HCT116 (cell line): Measurements from ENCODE around the gene SYT3. TPM values are rescaled to one million over a fixed set of nuclear protein-coding genes. Genes with fewer than 3 reads are reported as not detected.

Experiments used
- ATAC-seq: fragments of 200-7000 bp; cut with Tn5 transposase; 2 replicates; pipeline ENCODE4 v1.9.1; 2020; ENCODE audit warnings: mild to moderate bottlenecking, moderate library complexity
- BruUV-seq: library from RNA; stranded (reverse); fragments of 400-500 nt; replicated peaks from 2 replicates; lab custom pipeline; 2021; lab: Mats Ljungman, UMichigan
- CTCF ChIA-PET: fragments of 300-600 bp; sonication (Branson Sonifier 250); formaldehyde crosslinking; loops from one replicate; lab custom pipeline; 2021; ENCODE audit warnings: antibody characterized with exemption; lab: Charles Lee
- POLR2A ChIA-PET: fragments of 300-600, 350-600 bp; sonication (Branson Sonifier 250); formaldehyde crosslinking; loops from one replicate; lab custom pipeline; 2021; ENCODE audit warnings: antibody characterized with exemption; lab: Charles Lee
- RAD21 ChIA-PET, 2 experiments: fragments of 300-600 bp; sonication (Branson Sonifier 250); formaldehyde crosslinking; loops; one replicate each; lab custom pipeline; 2023; ENCODE audit warnings: low total read pairs in 2 of 2; ENCODE audit not compliant: uncharacterized antibody in 2 of 2, unreplicated experiment in 2 of 2, low non-redundant PET in 1 of 2; lab: Charles Lee
- DNase-seq: peaks from one replicate; pipeline ENCODE4 v3.0.0-alpha.2; 2010; ENCODE audit warnings: low read depth, low spot score
- H2AFZ ChIP-seq: fragments of 200-600 bp; shearing (Covaris generic), sonication (generic); 2 replicates; pipeline ENCODE4 v1.6.1; 2017; ENCODE audit warnings: low read depth, mixed run types, mixed read lengths, antibody characterized with exemption, low read length; ENCODE audit not compliant: poor library complexity, severe bottlenecking
- H3K27ac ChIP-seq: 2 replicates; pipeline ENCODE4 v1.5.1; 2012; ENCODE audit warnings: low read depth, low read length
- H3K27me3 ChIP-seq: fragments of 200-600 bp; sonication (generic); 2 replicates; pipeline ENCODE4 v1.6.1; 2016; ENCODE audit warnings: mixed run types, low read length, mixed read lengths; ENCODE audit not compliant: insufficient read depth
- H3K36me3 ChIP-seq, 2 experiments: fragments of 200-500 bp in 1 of 2; fragments of 200-600 bp in 1 of 2; sonication (Bioruptor generic) in 1 of 2; sonication (generic) in 1 of 2; 2 replicates each; pipeline versions ENCODE4 v1.5.1 to v1.6.1; 2014 to 2016; ENCODE audit warnings: low read length in 2 of 2, inconsistent platforms in 1 of 2, mixed read lengths in 1 of 2, mixed run types in 1 of 2; ENCODE audit not compliant: insufficient read depth in 2 of 2, control insufficient read depth in 1 of 2
- H3K4me1 ChIP-seq, 2 experiments: fragments of 200-600 bp in 1 of 2; sonication (generic) in 1 of 2; 2 replicates each; pipeline versions ENCODE4 v1.5.1 to v1.6.1; 2012 to 2017; ENCODE audit warnings: low read length in 2 of 2, inconsistent platforms in 1 of 2, mild to moderate bottlenecking in 1 of 2, mixed read lengths in 1 of 2, mixed run types in 1 of 2, moderate library complexity in 1 of 2; ENCODE audit not compliant: insufficient read depth in 2 of 2, control insufficient read depth in 1 of 2
- H3K4me2 ChIP-seq: fragments of 200-600 bp; sonication (generic); 2 replicates; pipeline ENCODE4 v1.6.1; 2017; ENCODE audit warnings: mixed run types, low read length, mixed read lengths
- H3K4me3 ChIP-seq, 2 experiments: fragments of 200-600 bp in 1 of 2; sonication (generic) in 1 of 2; replicated peaks in 1 of 2; 2 replicates each; pipeline ENCODE4 v1.5.1; 2011 to 2016; ENCODE audit warnings: low read length in 2 of 2, control low read depth in 1 of 2, low read depth in 1 of 2, mild to moderate bottlenecking in 1 of 2, mixed read lengths in 1 of 2, mixed run types in 1 of 2
- H3K79me2 ChIP-seq: fragments of 200-600 bp; sonication (generic); 2 replicates; pipeline ENCODE4 v1.6.1; 2017; ENCODE audit warnings: mild to moderate bottlenecking, mixed run types, low read length, moderate library complexity, mixed read lengths; ENCODE audit not compliant: insufficient read depth
- H3K9ac ChIP-seq: fragments of 200-600 bp; sonication (generic); 2 replicates; pipeline ENCODE4 v1.6.1; 2016; ENCODE audit warnings: low read length, mixed read lengths
- H3K9me2 ChIP-seq: fragments of 200-600 bp; sonication (generic), shearing (Covaris generic); 2 replicates; pipeline ENCODE4 v1.6.1; 2017; ENCODE audit warnings: mixed run types, mild to moderate bottlenecking, moderate library complexity; ENCODE audit not compliant: insufficient read depth
- H3K9me3 ChIP-seq, 2 experiments: fragments of 200-500 bp in 1 of 2; fragments of 200-600 bp in 1 of 2; sonication (Bioruptor generic) in 1 of 2; sonication (generic) in 1 of 2; 2 replicates each; pipeline ENCODE4 v1.6.1; 2014 to 2017; ENCODE audit warnings: low read length in 2 of 2, mixed read lengths in 2 of 2, inconsistent platforms in 1 of 2, low read depth in 1 of 2, mild to moderate bottlenecking in 1 of 2, mixed run types in 1 of 2, moderate library complexity in 1 of 2; ENCODE audit not compliant: control insufficient read depth in 1 of 2, insufficient read depth in 1 of 2
- H4K20me1 ChIP-seq: fragments of 200-600 bp; sonication (generic), shearing (Covaris generic); 2 replicates; pipeline ENCODE4 v1.6.1; 2017; ENCODE audit warnings: mixed run types, mild to moderate bottlenecking, moderate library complexity; ENCODE audit not compliant: insufficient read depth
- ATF3 ChIP-seq: IDR thresholded peaks from 2 replicates; pipeline ENCODE4 v1.6.1; 2012
- CEBPB ChIP-seq: IDR thresholded peaks from 2 replicates; pipeline ENCODE4 v1.6.1; 2012; ENCODE audit warnings: low read depth
- CTCF ChIP-seq, 3 experiments: fragments of 200-600 bp in 1 of 3; sonication (generic) in 1 of 3; IDR thresholded peaks in 2 of 3; conservative IDR thresholded peaks in 1 of 3; 2 replicates each; pipeline ENCODE4 v1.5.1; 2012 to 2017; ENCODE audit warnings: low read depth in 2 of 3, low read length in 2 of 3, antibody characterized with exemption in 1 of 3, borderline replicate concordance in 1 of 3, control low read depth in 1 of 3, mild to moderate bottlenecking in 1 of 3, mixed read lengths in 1 of 3, mixed run types in 1 of 3, moderate library complexity in 1 of 3; ENCODE audit not compliant: insufficient read depth in 1 of 3
- EGR1 ChIP-seq: IDR thresholded peaks from 2 replicates; pipeline ENCODE4 v1.6.1; 2012; ENCODE audit warnings: low read depth
- ELF1 ChIP-seq: IDR thresholded peaks from 2 replicates; pipeline ENCODE4 v1.6.1; 2012; ENCODE audit warnings: low read depth, borderline replicate concordance
- EZH2 ChIP-seq: fragments of 200-600 bp; sonication (generic); IDR thresholded peaks from 2 replicates; pipeline ENCODE4 v1.6.1; 2017; ENCODE audit warnings: antibody characterized with exemption, mixed run types
- EZH2phosphoT487 ChIP-seq: fragments of 200-600 bp; IDR thresholded peaks from 2 replicates; pipeline ENCODE4 v1.6.1; 2018; ENCODE audit warnings: antibody characterized with exemption, borderline replicate concordance
- FOSL1 ChIP-seq: IDR thresholded peaks from 2 replicates; pipeline ENCODE4 v1.6.1; 2012; ENCODE audit warnings: low read depth
- JUND ChIP-seq: IDR thresholded peaks from 2 replicates; pipeline ENCODE4 v1.6.1; 2012
- POLR2A ChIP-seq: IDR thresholded peaks from 2 replicates; pipeline ENCODE4 v1.7.0; 2011; ENCODE audit warnings: borderline replicate concordance; ENCODE audit not compliant: insufficient read depth, insufficient read length; ENCODE audit errors: extremely low read depth
- RAD21 ChIP-seq: IDR thresholded peaks from 2 replicates; pipeline ENCODE4 v1.6.1; 2012; ENCODE audit warnings: low read depth, mild to moderate bottlenecking
- REST ChIP-seq: IDR thresholded peaks from 2 replicates; pipeline ENCODE4 v1.6.1; 2012; ENCODE audit warnings: low read depth
- SIN3A ChIP-seq: IDR thresholded peaks from 2 replicates; pipeline ENCODE4 v1.6.1; 2012; ENCODE audit warnings: low read depth
- SRF ChIP-seq: IDR thresholded peaks from 2 replicates; pipeline ENCODE4 v1.6.1; 2012; ENCODE audit warnings: low read depth
- TCF7L2 ChIP-seq: IDR thresholded peaks from 2 replicates; pipeline ENCODE4 v1.7.0; 2011; ENCODE audit warnings: borderline replicate concordance, inconsistent platforms; ENCODE audit not compliant: insufficient read depth, insufficient read length; ENCODE audit errors: extremely low read depth
- YY1 ChIP-seq: IDR thresholded peaks from 2 replicates; pipeline ENCODE4 v1.6.1; 2011; ENCODE audit warnings: low read length, low read depth, moderate library complexity, mild to moderate bottlenecking; ENCODE audit not compliant: insufficient replicate concordance; ENCODE audit errors: extremely low read depth
- ZFX ChIP-seq: fragments of 450-650 bp; IDR thresholded peaks from 2 replicates; pipeline ENCODE4 v1.6.1; 2017
- ZNF274 ChIP-seq: fragments of 200-500 bp; sonication (Bioruptor generic); IDR thresholded peaks from 2 replicates; pipeline ENCODE4 v1.6.1; 2014; ENCODE audit warnings: mild to moderate bottlenecking, low read depth, low read length, inconsistent platforms
- intact Hi-C: fragments of 100-400 bp; cut with micrococcal nuclease; formaldehyde crosslinking; loops from 2 replicates; pipeline ENCODE4 v1.10.0; 2022
- total RNA-seq: library from RNA; stranded (reverse); gene quantifications from one replicate; pipeline ENCODE4 v1.2.1, GENCODE V29; 2021; ENCODE audit not compliant: unreplicated experiment
- TF ChIP-seq, protein P1 (sequence below): IDR thresholded peaks from 2 replicates; pipeline ENCODE4 v1.6.1; 2012
- TF ChIP-seq, protein P2 (sequence below): IDR thresholded peaks from 2 replicates; pipeline ENCODE4 v1.6.1; 2011; ENCODE audit warnings: mild to moderate bottlenecking, low read length, moderate library complexity; ENCODE audit not compliant: insufficient replicate concordance; ENCODE audit errors: extremely low read depth

SYT3 gene
- total RNA-seq, 1 experiment from 2014 or later: 4.6 TPM

DNA sequence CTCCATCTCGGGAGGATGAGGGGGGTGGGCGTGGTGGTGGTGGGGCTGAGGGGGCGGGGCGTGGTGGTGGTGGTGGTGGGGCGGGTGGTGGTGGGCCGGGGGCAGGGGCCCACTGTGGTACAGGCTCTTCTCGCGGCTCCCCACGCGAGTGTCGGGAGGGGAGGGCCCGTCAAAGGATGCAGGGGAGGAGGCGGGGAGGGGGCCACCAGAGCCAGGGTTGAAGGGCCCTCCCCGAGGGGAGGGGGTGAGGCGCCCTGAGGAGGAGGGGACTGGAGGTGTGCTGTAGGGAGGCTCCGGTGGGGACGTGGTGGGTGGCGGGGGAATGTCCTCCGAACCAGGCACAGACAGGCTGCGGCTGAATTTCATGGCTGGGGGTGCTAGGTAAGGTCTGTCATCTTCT is 29.2 kb upstream of the SYT3 start:
- peaks cover 0 to 9% of the 10 kb centered on the region in 2 experiments; a peak in 1 of 4 replicates for H3K4me1 ChIP-seq
- POLR2A ChIA-PET: no interaction called here
- H3K27me3 ChIP-seq: no peaks in the 10 kb centered on the region
- H3K4me3 ChIP-seq: no peak overlapping the region
- CTCF ChIA-PET: interaction anchor here (1.2 to 1.7 kb wide), 2 partner anchors 10 to 115 kb away, joined by 4 to 13 read pairs; no protein-coding TSS in a partner anchor
- ATAC-seq: no peak
- H3K9me2 ChIP-seq: no peaks in the 10 kb centered on the region
- H3K27ac ChIP-seq: no peak overlapping the region
- no peak overlapping the region for H3K4me2 ChIP-seq
- H4K20me1 ChIP-seq: no peaks in the 10 kb centered on the region
- no peaks in the 10 kb centered on the region for H3K79me2 ChIP-seq
- TF ChIP-seq, protein P1, sequence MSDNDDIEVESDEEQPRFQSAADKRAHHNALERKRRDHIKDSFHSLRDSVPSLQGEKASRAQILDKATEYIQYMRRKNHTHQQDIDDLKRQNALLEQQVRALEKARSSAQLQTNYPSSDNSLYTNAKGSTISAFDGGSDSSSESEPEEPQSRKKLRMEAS: no peak
- TF ChIP-seq ZNF274 (no peak), RAD21 (no peak), CEBPB (no peak), FOSL1 (no peak), ELF1 (no peak), JUND (no peak), YY1 (no peak), CTCF (IDR thresholded peaks at IDR 0.05 in 2 of 3, conservative IDR thresholded peaks at IDR 0.05 in 1 of 3; ENCODE audit: borderline replicate concordance in 1 of 3, insufficient read depth in 1 of 3, low read depth in 2 of 3, low read length in 2 of 3) (no peak), EZH2phosphoT487 (no peak), REST (no peak), SIN3A (no peak), SRF (no peak), POLR2A (no peak), EGR1 (no peak), TCF7L2 (no peak), EZH2 (no peak), ZFX (no peak), ATF3 (no peak)
- TF ChIP-seq, protein P2, sequence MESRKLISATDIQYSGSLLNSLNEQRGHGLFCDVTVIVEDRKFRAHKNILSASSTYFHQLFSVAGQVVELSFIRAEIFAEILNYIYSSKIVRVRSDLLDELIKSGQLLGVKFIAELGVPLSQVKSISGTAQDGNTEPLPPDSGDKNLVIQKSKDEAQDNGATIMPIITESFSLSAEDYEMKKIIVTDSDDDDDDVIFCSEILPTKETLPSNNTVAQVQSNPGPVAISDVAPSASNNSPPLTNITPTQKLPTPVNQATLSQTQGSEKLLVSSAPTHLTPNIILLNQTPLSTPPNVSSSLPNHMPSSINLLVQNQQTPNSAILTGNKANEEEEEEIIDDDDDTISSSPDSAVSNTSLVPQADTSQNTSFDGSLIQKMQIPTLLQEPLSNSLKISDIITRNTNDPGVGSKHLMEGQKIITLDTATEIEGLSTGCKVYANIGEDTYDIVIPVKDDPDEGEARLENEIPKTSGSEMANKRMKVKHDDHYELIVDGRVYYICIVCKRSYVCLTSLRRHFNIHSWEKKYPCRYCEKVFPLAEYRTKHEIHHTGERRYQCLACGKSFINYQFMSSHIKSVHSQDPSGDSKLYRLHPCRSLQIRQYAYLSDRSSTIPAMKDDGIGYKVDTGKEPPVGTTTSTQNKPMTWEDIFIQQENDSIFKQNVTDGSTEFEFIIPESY: no peak
- no TSS peak for BruUV-seq
- no peak for DNase-seq
- H2AFZ ChIP-seq: no peak overlapping the region
- intact Hi-C loops: no loop called here
- no peak overlapping the region for H3K9ac ChIP-seq
- H3K9me3 ChIP-seq: no peaks in the 10 kb centered on the region
- RAD21 ChIA-PET: no interaction called here
- H3K36me3 ChIP-seq: no peaks in the 10 kb centered on the region
